Heart left ventricle (tissue), 16 donors: ENCODE results near the gene FBXL19. TPM values are rescaled to one million over a fixed set of nuclear protein-coding genes. Genes with fewer than 3 reads are reported as not detected.

Experiments
- ATAC-seq, 4 donors: fragments of 200-7000 bp; cut with Tn5 transposase; one replicate each; pipeline ENCODE4 v1.9.1; 2020 to 2022; ENCODE audit warnings: moderate library complexity in 4 of 4, mild to moderate bottlenecking in 3 of 4, moderate number of reproducible peaks in 1 of 4
- DNase-seq, 5 donors: peaks; one replicate each; pipeline ENCODE4 v3.0.0-alpha.2; 2020
- H3K27ac ChIP-seq, 12 donors: fragments of 200-600 bp; sonication (generic) in 4 of 12; one replicate each; pipeline versions ENCODE4 v1.5.0 to v1.8.0; 2016 to 2022; ENCODE audit warnings: mild to moderate bottlenecking in 2 of 12
- H3K27me3 ChIP-seq, 9 donors: fragments of 200-600 bp; sonication (generic) in 2 of 9; one replicate each; pipeline versions ENCODE4 v1.5.1 to v1.8.0; 2016 to 2022; ENCODE audit warnings: mild to moderate bottlenecking in 3 of 9
- H3K36me3 ChIP-seq, 9 donors: fragments of 200-600 bp; sonication (generic) in 2 of 9; one replicate each; pipeline versions ENCODE4 v1.5.0 to v1.8.0; 2018 to 2022; ENCODE audit warnings: mild to moderate bottlenecking in 2 of 9
- H3K4me1 ChIP-seq, 12 donors: fragments of 200-600 bp; sonication (generic) in 4 of 12; one replicate each; pipeline versions ENCODE4 v1.5.0 to v1.8.0; 2016 to 2022; ENCODE audit warnings: mild to moderate bottlenecking in 3 of 12
- H3K4me3 ChIP-seq, 12 donors: fragments of 200-600 bp; sonication (generic) in 4 of 12; one replicate each; pipeline versions ENCODE4 v1.5.0 to v1.8.0; 2017 to 2022; ENCODE audit warnings: mild to moderate bottlenecking in 9 of 12, moderate library complexity in 4 of 12
- H3K9me3 ChIP-seq, 12 donors: fragments of 200-600 bp; sonication (generic) in 4 of 12; one replicate each; pipeline versions ENCODE4 v1.5.0 to v1.8.0; 2016 to 2022; ENCODE audit warnings: mild to moderate bottlenecking in 1 of 12
- CTCF ChIP-seq, 12 donors: fragments of 200-600 bp; sonication (generic) in 4 of 12; IDR thresholded peaks; one replicate each; pipeline versions ENCODE4 v1.5.0 to v1.8.0; 2018 to 2022; ENCODE audit warnings: antibody characterized with exemption in 12 of 12, mild to moderate bottlenecking in 5 of 12
- POLR2A ChIP-seq, 2 donors: fragments of 450-650 bp; IDR thresholded peaks; one replicate each; pipeline ENCODE4 v1.6.1; 2017; ENCODE audit warnings: antibody characterized with exemption in 2 of 2, mild to moderate bottlenecking in 2 of 2, moderate library complexity in 2 of 2
- WGBS, 4 donors: extraction: QIAGEN DNeasy Blood & Tissue Kit in 2 of 4; methylation state at CpG; one replicate each; pipeline versions ENCODE4 v1.1.5 to v1.1.7; 2013 to 2018; 5-methylcytosine and 5-hydroxymethylcytosine counted together
- intact Hi-C, 10 donors: fragments of 100-400 bp; cut with DNase I; formaldehyde crosslinking; loops; one replicate each; pipeline versions ENCODE4 v1.11.1 to v1.14.2; 2022
- polyA plus RNA-seq, 2 donors: library from polyadenylated mRNA; stranded (reverse); fragments of 200-250 nt; gene quantifications; one replicate each; pipeline ENCODE4 v1.2.3, GENCODE V29; 2013
- total RNA-seq, 9 donors: library from RNA; depleted of rRNA in 2 of 9; stranded (reverse); fragments of >200 nt in 2 of 9; fragmentation: NEBNext Ultra II Directional in 3 of 9; extraction: Animal tissue kit (Norgen Biotek cat#: 25700) in 3 of 9; gene quantifications; one replicate each; pipeline versions ENCODE4 v1.1.0 to v1.2.4, GENCODE V29; 2016 to 2023
- donor health status: ischemic (EF 13 %, LVEDD 7.1; RV severe dilation, severe dysfunction).
- donor health status: healthy with polysubstance abuse.
- donor health status: DM: no; HTN: yes; CAD: no.
- donor health status: DM: no; HTN: no; CAD: no.
- donor health status: ischemic (EF 25% LVEDD 6.9; RV normal size, moderate dysfunction).
- donor health status: ischemic (EF 25% LVEDD 5.7; RV mildly dilated, moderate dysfunction).
- donor health status: healthy.
- donor health status: DM: yes; HTN: yes; CAD: no.
- donor health status: ischemic (EF 35%, LVEDD 5.7; RV mildly dilated, moderate dysfunction).
- donor health status: nonischemic (EF 11% LVEDD 7.7; RV severe dilation, severe dysfunction).
- donor health status: DM: yes; HTN: yes; CAD: no.
- donor health status: PGD.
- donor health status: ischemic (EF 29% LVEDD 5.4; RV normal size, mild dysfunction).
- donor health status: nonischemic (EF 23%, LVEDD 6.1; RV moderate dilation, normal function).

The FBXL19 gene
- total and polyA plus RNA-seq, 11 donors: 4.5 to 15.5 (median 7.9) TPM

- no peak overlapping the region for H3K27ac ChIP-seq
- peaks cover 0 to 71% (median 53%) of the 10 kb centered on the region in 9 donors for H3K36me3 ChIP-seq
- H3K9me3 ChIP-seq: no peaks in the 10 kb centered on the region
- WGBS, 4 donors: 88 to 90% (median 89%) methylated on average over 3 of the region's 3 CpGs
- no peaks in the 10 kb centered on the region for H3K27me3 ChIP-seq
- ATAC-seq: no peak
- no peak for DNase-seq
- TF ChIP-seq POLR2A (IDR thresholded peaks at IDR 0.05) (no peak), CTCF (IDR thresholded peaks at IDR 0.05) (no peak)
- H3K4me3 ChIP-seq: no peak overlapping the region
- H3K4me1 ChIP-seq: peaks cover 0 to 26% (median 5%) of the 10 kb centered on the region in 12 donors
- intact Hi-C loops: no loop called here
These were observed 38.6 kb upstream of the FBXL19 start for GRCh38 chr16:30884760-30885159.

- ATAC-seq: no peak
- DNase-seq: peak in 1 of 5 donors; percentile 15
- no peak overlapping the region for H3K27ac ChIP-seq
- no peak overlapping the region for H3K4me3 ChIP-seq
- peaks cover 0 to 71% (median 55%) of the 10 kb centered on the region in 9 donors for H3K36me3 ChIP-seq
- WGBS, 4 donors: 88 to 91% (median 90%) methylated on average over 9 of the region's 9 CpGs
- H3K27me3 ChIP-seq: no peaks in the 10 kb centered on the region
- TF ChIP-seq CTCF (IDR thresholded peaks at IDR 0.05): no peak
- no peak for TF ChIP-seq POLR2A (IDR thresholded peaks at IDR 0.05)
- intact Hi-C loops: no loop called here
- peaks cover 0 to 26% (median 5%) of the 10 kb centered on the region in 12 donors for H3K4me1 ChIP-seq
- no peaks in the 10 kb centered on the region for H3K9me3 ChIP-seq
These were observed 38.2 kb upstream of the FBXL19 start for GRCh38 chr16:30885196-30885595.

DNA sequence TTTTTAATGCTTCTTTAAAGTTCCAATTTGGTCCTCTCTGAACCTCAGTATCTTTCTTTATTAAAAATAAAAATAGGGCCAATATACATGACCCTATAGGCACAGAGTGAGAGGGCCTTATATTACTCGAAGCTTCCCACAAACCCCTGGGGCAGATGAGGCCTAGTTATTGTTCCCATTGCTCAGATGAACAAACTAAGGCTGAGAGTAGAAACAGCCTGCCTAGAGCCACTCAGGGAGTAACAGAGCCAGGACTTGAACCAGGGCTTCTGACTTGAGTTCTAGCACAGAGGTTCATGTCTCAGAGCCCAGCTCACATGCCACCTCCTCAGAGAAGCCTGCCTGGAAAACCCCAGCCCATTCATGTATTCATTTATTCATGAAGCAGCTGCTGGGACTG is 37.2 kb upstream of the FBXL19 start:
- no peaks in the 10 kb centered on the region for H3K9me3 ChIP-seq
- intact Hi-C loops: no loop called here
- H3K27ac ChIP-seq: no peak overlapping the region
- peaks cover 0 to 21% (median 5%) of the 10 kb centered on the region in 12 donors for H3K4me1 ChIP-seq
- no peaks in the 10 kb centered on the region for H3K27me3 ChIP-seq
- DNase-seq (peak in 1 of 5 donors; percentile 2), ATAC-seq (no peak)
- 89 to 100% (median 96%) methylated on average over 1 of the region's 1 CpG for WGBS, 4 donors
- peaks cover 0 to 73% (median 62%) of the 10 kb centered on the region in 9 donors for H3K36me3 ChIP-seq
- H3K4me3 ChIP-seq: no peak overlapping the region
- TF ChIP-seq CTCF (IDR thresholded peaks at IDR 0.05) (no peak), POLR2A (IDR thresholded peaks at IDR 0.05) (no peak)

DNA sequence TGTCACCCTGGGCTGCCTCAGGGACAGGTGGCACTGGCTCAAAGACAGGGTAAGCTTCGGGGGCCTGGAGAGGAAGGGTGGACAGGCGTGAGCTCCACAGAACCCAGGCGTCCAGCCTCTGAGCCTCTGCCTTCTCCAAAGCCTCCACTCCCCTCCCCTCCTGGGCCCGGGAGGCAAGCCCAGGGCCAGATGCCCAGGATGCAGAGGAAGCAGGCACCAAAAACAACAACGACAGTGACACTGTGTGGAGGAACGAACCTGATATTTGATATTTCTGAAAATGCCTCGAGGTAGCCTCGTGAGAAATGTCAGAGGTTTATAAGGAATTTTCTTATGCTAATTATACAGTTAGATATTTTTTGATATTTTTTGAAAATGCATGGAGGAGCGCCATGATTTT is 35.4 kb upstream of the FBXL19 start:
- Histone ChIP-seq H3K36me3 (peaks cover 0 to 81% (median 72%) of the 10 kb centered on the region in 9 donors), H3K9me3 (no peaks in the 10 kb centered on the region), H3K27me3 (no peaks in the 10 kb centered on the region), H3K27ac (no peak overlapping the region), H3K4me3 (no peak overlapping the region), H3K4me1 (peaks cover 0 to 11% (median 7%) of the 10 kb centered on the region in 12 donors)
- TF ChIP-seq POLR2A (IDR thresholded peaks at IDR 0.05): no peak
- TF ChIP-seq CTCF (IDR thresholded peaks at IDR 0.05): no peak
- WGBS, 4 donors: 82 to 88% (median 85%) methylated on average over 8 to 9 of the region's 9 CpGs
- ATAC-seq (no peak), DNase-seq (no peak)
- intact Hi-C loops: no loop called here
